ENCODE data around the gene ATP5F1A. TPM values are rescaled to one million over a fixed set of nuclear protein-coding genes. Genes with fewer than 3 reads are reported as not detected.
A peak's percentile ranks its signal among the peaks of the same experiment; 100 is the strongest.

ATP5F1A gene
- total RNA-seq, 6 donors from 2014 or later, result 144 to 350 (median 266) TPM

DNA sequence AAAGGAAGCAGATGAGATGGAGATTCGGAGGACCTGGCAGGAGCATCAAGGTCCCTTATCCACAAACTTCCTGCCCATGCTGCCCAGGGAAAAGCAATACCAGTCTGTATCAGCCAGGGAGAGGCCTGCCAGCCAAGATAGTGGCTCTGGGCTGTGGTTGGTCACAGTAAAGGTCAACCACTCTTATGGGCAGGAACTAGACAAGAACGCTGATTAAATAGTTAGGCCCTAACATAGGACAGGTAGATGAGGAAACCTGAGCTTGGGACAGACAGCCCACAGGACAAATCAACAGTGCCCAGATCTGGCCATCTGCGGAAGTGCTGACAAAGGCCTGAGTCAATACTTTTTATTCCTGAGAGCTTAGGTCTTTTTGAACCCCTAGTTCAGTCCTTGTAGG lies 36.7 kb downstream of the ATP5F1A start:
- no peak for TF ChIP-seq POLR2A (IDR thresholded peaks at IDR 0.05)
- TF ChIP-seq, protein P1, sequence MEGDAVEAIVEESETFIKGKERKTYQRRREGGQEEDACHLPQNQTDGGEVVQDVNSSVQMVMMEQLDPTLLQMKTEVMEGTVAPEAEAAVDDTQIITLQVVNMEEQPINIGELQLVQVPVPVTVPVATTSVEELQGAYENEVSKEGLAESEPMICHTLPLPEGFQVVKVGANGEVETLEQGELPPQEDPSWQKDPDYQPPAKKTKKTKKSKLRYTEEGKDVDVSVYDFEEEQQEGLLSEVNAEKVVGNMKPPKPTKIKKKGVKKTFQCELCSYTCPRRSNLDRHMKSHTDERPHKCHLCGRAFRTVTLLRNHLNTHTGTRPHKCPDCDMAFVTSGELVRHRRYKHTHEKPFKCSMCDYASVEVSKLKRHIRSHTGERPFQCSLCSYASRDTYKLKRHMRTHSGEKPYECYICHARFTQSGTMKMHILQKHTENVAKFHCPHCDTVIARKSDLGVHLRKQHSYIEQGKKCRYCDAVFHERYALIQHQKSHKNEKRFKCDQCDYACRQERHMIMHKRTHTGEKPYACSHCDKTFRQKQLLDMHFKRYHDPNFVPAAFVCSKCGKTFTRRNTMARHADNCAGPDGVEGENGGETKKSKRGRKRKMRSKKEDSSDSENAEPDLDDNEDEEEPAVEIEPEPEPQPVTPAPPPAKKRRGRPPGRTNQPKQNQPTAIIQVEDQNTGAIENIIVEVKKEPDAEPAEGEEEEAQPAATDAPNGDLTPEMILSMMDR (IDR thresholded peaks at IDR 0.05), result no peak
- no peak for TF ChIP-seq EP300 (IDR thresholded peaks at IDR 0.05)
- TF ChIP-seq POLR2AphosphoS5 (IDR thresholded peaks at IDR 0.05), result no peak
- H3K36me3 ChIP-seq, result no peaks in the 10 kb centered on the region
- no peak overlapping the region for H3K27ac ChIP-seq
- ATAC-seq (ENCODE audit: low FRiP score in 2 of 2), result no peak
- DNase-seq, result no peak
- WGBS, 2 donors, result 78 to 80% methylated on average over 3 of the region's 3 CpGs
- H3K4me1 ChIP-seq, result no peaks in the 10 kb centered on the region
- H3K4me3 ChIP-seq, result no peak overlapping the region
- no peaks in the 10 kb centered on the region for H3K9me3 ChIP-seq
- no peaks in the 10 kb centered on the region for H3K27me3 ChIP-seq

DNA sequence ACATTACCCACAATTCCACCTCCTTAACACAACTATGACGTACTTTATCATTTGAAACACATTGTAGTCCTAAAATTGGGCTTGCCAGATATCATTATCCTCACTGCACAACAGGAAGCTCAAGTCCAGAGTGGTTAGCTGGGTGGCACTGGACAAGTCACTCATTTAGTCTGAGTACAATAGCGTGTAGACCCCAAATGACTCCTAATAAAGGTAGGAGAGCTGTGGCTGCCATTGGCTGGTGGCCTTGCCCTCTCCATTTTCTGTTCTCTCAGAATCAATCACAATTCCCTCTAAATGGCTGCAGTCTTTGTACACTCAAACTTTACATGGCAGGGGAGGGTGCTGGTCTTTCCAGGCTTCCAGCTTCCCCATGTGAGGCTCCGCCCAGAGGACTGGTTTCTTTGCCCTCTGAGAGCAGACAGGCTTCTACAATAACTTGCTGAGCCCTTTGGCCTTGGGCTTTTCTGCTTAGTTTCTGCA lies 37.7 kb downstream of the ATP5F1A start:
- Histone ChIP-seq H3K9me3 (no peaks in the 10 kb centered on the region), H3K4me3 (no peak overlapping the region), H3K27ac (no peak overlapping the region), H3K36me3 (no peaks in the 10 kb centered on the region), H3K4me1 (no peaks in the 10 kb centered on the region), H3K27me3 (no peaks in the 10 kb centered on the region)
- ATAC-seq (ENCODE audit: low FRiP score in 2 of 2) (no peak), DNase-seq (no peak)
- WGBS, 2 donors, result 85 to 88% methylated on average over 3 of the region's 3 CpGs
- TF ChIP-seq EP300 (IDR thresholded peaks at IDR 0.05) (no peak), POLR2A (IDR thresholded peaks at IDR 0.05) (no peak), POLR2AphosphoS5 (IDR thresholded peaks at IDR 0.05) (no peak)
- TF ChIP-seq, protein P1 (IDR thresholded peaks at IDR 0.05), result no peak

DNA sequence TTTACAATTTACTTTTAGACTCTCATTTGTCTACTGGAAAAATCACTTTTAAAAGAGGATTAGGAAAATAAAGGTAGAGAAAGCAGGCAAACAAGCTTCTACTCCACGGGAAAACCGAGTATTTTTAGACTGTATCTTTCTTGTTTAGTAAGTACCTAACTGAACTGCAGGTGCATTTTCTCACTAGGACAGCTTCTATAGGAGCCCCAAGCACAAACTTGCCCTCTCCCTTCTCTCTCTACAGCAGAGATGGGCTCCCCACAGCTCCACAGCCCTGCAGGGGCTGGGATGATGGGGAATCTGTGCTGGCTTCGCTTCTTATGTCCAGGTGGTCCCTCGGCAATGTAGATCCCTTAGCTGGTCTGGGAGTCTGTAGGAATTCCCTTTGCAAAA lies 42.3 kb downstream of the ATP5F1A start:
- peak overlapping the region in 1 of 4 donors; percentile 44 for H3K27ac ChIP-seq
- no peak overlapping the region for H3K4me3 ChIP-seq
- no peaks in the 10 kb centered on the region for H3K27me3 ChIP-seq
- no peak for ATAC-seq (ENCODE audit: low FRiP score in 2 of 2)
- H3K4me1 ChIP-seq, result peaks cover 4 to 14% (median 13%) of the 10 kb centered on the region in 4 donors
- no peak for DNase-seq
- no peaks in the 10 kb centered on the region for H3K9me3 ChIP-seq
- TF ChIP-seq POLR2A (IDR thresholded peaks at IDR 0.05), result no peak
- no peak for TF ChIP-seq POLR2AphosphoS5 (IDR thresholded peaks at IDR 0.05)
- TF ChIP-seq EP300 (IDR thresholded peaks at IDR 0.05), result no peak
- TF ChIP-seq, protein P1 (IDR thresholded peaks at IDR 0.05), result no peak
- no peaks in the 10 kb centered on the region for H3K36me3 ChIP-seq
- 60 to 62% methylated on average over 4 of the region's 4 CpGs for WGBS, 2 donors

DNA sequence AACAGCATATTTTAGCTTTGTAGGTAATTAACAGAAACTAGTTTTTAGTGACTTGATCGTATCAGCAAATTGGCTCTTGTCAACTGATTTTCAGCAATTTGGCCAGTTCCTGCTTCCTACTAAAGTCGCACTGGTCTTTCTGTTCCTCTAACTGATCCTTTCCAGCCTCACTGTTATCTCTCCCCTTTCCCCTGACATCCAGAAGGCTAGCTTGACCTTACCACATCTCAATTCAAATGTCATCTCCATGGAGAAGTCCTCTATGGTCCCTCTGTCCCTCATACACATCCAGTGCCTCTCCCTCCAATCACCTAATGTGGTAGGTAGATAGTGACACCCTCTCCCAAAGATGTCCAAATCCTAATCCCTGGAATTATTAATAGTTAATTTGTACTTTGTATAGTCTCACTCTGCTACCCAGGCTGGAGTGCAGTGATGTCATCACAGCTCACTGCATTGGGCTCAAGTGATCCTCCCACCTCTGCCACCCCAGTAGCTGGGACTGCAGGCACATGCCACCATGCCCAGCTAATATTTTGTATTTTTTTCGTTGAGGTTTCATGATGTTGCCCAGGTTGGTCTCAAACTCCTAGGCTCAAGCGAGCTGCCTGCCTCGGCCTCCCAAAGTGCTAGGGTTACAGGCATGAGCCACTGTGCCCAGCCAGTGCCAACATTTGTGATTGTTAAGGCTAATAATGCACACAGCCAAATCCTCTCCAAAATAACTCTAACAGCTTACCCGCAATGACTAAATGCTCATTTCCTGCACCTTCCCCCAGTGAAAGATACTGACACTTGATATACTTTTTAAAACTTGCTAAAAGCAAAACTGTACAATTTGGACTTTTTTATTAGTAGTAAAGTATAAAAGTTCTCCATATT lies 42.9 kb downstream of the ATP5F1A start:
- Histone ChIP-seq H3K27ac (peak overlapping the region in 1 of 4 donors; percentile 44), H3K27me3 (no peaks in the 10 kb centered on the region), H3K4me1 (peaks cover 4 to 14% (median 13%) of the 10 kb centered on the region in 4 donors), H3K4me3 (no peak overlapping the region), H3K9me3 (no peaks in the 10 kb centered on the region), H3K36me3 (no peaks in the 10 kb centered on the region)
- no peak for DNase-seq
- TF ChIP-seq, protein P1 (IDR thresholded peaks at IDR 0.05), result no peak
- no peak for TF ChIP-seq EP300 (IDR thresholded peaks at IDR 0.05)
- TF ChIP-seq POLR2A (IDR thresholded peaks at IDR 0.05), result no peak
- TF ChIP-seq POLR2AphosphoS5 (IDR thresholded peaks at IDR 0.05), result no peak
- 62 to 74% methylated on average over 6 of the region's 6 CpGs for WGBS, 2 donors
- no peak for ATAC-seq (ENCODE audit: low FRiP score in 2 of 2)

All from upper lobe of left lung (tissue), 6 donors.